ENCODE measurements around the gene AKT2. TPM values are rescaled to one million over a fixed set of nuclear protein-coding genes. Genes with fewer than 3 reads are reported as not detected.

AKT2 gene
- total RNA-seq, 4 donors from 2014 or later, result 88.0 to 387 (median 102) TPM

DNA sequence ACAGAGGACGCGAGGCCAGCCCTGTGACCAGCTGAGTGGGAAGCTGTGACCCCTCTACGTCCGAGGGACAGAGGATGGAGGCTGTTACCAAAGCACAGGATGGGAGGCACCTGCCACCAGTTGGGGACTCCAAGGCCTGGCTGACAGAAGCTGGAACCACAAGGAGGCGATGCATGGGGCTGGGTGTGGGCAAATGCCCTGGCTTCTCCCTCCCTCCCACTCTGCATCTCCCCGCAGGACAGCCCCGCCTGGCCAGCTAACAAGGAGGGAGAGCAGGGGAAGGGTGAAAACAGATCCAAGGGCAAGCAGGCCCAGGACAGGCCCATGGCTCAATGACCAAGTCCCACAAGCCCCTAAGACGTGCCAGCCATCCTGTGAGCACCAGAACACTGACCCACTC lies 28.6 kb downstream of the AKT2 start:
- Histone ChIP-seq H3K27ac (peak overlapping the region; percentile 88 to 95 (median 94)), H3K36me3 (peaks cover 0 to 29% of the 10 kb centered on the region in 2 donors), H3K9me3 (no peaks in the 10 kb centered on the region), H3K27me3 (no peaks in the 10 kb centered on the region), H3K4me1 (peaks cover 29 to 60% of the 10 kb centered on the region in 2 donors), H3K4me3 (no peak overlapping the region)
- DNase-seq (peak in 1 of 2 donors; percentile 61), ATAC-seq (peak; percentile 5 to 36)
- no peak for TF ChIP-seq POLR2A (IDR thresholded peaks at IDR 0.05)
- TF ChIP-seq, protein P1, sequence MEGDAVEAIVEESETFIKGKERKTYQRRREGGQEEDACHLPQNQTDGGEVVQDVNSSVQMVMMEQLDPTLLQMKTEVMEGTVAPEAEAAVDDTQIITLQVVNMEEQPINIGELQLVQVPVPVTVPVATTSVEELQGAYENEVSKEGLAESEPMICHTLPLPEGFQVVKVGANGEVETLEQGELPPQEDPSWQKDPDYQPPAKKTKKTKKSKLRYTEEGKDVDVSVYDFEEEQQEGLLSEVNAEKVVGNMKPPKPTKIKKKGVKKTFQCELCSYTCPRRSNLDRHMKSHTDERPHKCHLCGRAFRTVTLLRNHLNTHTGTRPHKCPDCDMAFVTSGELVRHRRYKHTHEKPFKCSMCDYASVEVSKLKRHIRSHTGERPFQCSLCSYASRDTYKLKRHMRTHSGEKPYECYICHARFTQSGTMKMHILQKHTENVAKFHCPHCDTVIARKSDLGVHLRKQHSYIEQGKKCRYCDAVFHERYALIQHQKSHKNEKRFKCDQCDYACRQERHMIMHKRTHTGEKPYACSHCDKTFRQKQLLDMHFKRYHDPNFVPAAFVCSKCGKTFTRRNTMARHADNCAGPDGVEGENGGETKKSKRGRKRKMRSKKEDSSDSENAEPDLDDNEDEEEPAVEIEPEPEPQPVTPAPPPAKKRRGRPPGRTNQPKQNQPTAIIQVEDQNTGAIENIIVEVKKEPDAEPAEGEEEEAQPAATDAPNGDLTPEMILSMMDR (IDR thresholded peaks at IDR 0.05 in 4 of 5, conservative IDR thresholded peaks at IDR 0.05 in 1 of 5), result no peak
- intact Hi-C loops (cut with DNase I; ENCODE audit: low total_unique reads) (no loop called here), in situ Hi-C loops (cut with MboI; ENCODE audit: low sequenced_read_pairs in 4 of 4) (no loop called here)

DNA sequence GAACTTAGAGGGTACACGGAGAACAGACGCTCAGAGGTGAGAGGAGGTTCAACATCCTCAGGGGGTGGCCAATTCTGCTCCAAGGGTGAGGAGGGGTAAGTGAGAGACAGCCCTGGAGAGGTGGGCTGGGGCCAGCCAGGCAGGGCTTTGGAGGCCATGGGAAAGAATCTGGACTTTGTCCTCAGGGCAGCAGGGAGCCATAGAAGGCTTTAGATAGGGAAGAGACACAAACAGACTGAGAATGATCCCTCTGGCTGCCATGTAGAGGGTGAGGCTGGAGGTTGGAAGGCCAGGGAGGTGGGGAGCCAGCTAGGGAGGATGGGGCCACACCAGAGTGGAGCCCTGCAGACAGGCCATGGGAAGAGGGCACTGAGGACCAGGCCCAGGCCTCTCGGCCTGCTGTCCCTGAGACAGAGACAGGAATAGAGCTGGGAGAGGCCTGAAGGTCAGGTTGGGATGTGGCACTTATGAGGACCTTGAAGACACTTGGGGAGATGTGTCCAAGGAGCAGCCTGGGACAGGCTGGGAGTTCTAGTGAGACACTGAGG lies 29.5 kb downstream of the AKT2 start:
- peaks cover 27 to 53% of the 10 kb centered on the region in 2 donors for H3K4me1 ChIP-seq
- intact Hi-C loops (cut with DNase I; ENCODE audit: low total_unique reads), result no loop called here
- H3K9me3 ChIP-seq, result no peaks in the 10 kb centered on the region
- TF ChIP-seq POLR2A (IDR thresholded peaks at IDR 0.05), result no peak
- TF ChIP-seq, protein P1 (IDR thresholded peaks at IDR 0.05 in 4 of 5, conservative IDR thresholded peaks at IDR 0.05 in 1 of 5), result no peak
- DNase-seq (no peak), ATAC-seq (no peak)
- in situ Hi-C loops (cut with MboI; ENCODE audit: low sequenced_read_pairs in 4 of 4), result no loop called here
- H3K27ac ChIP-seq, result peak overlapping the region; percentile 88 to 95 (median 94)
- no peaks in the 10 kb centered on the region for H3K27me3 ChIP-seq
- peaks cover 0 to 32% of the 10 kb centered on the region in 2 donors for H3K36me3 ChIP-seq
- no peak overlapping the region for H3K4me3 ChIP-seq

DNA sequence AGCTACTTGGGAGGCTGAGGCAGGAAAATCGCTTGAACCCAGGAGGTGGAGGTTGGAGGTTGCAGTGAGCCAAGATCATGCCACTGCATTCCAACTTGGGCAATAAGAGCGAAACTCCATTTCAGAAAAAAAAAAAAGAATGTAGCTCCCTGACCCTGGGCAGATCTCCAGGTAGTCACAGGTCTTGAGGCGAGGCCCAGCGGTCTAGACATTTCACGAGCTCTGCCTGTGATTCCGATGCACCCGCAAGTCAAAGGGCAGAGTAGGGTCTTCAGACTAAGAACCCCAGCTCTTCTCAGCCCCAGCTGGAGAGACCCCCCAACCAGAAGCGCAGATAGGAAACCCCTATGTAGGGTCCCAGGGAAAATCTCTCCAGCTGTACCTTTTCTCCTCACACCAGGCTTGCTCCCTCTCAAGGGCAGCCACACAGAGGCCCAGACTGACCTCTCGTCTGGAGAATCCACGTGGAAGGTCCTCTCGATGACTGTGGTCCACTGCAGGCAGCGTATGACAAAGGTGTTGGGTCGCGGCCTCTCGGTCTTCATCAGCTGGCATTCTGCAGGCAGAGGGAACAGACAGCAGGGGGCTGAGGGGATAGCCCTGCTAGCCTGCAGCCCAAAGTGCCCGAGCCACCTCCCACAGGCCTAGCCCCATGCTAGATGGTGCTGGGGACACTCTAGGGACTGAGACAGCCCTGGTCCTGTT lies 30.3 kb downstream of the AKT2 start:
- DNase-seq (no peak), ATAC-seq (no peak)
- in situ Hi-C loops (cut with MboI; ENCODE audit: low sequenced_read_pairs in 4 of 4) (no loop called here), intact Hi-C loops (cut with DNase I; ENCODE audit: low total_unique reads) (no loop called here)
- no peak overlapping the region for H3K4me3 ChIP-seq
- H3K27ac ChIP-seq, result peak overlapping the region; percentile 88 to 95 (median 94)
- peaks cover 0 to 32% of the 10 kb centered on the region in 2 donors for H3K36me3 ChIP-seq
- no peak for TF ChIP-seq POLR2A (IDR thresholded peaks at IDR 0.05)
- TF ChIP-seq, protein P1 (IDR thresholded peaks at IDR 0.05 in 4 of 5, conservative IDR thresholded peaks at IDR 0.05 in 1 of 5), result no peak
- peaks cover 23 to 50% of the 10 kb centered on the region in 2 donors for H3K4me1 ChIP-seq
- H3K9me3 ChIP-seq, result no peaks in the 10 kb centered on the region
- no peaks in the 10 kb centered on the region for H3K27me3 ChIP-seq

DNA sequence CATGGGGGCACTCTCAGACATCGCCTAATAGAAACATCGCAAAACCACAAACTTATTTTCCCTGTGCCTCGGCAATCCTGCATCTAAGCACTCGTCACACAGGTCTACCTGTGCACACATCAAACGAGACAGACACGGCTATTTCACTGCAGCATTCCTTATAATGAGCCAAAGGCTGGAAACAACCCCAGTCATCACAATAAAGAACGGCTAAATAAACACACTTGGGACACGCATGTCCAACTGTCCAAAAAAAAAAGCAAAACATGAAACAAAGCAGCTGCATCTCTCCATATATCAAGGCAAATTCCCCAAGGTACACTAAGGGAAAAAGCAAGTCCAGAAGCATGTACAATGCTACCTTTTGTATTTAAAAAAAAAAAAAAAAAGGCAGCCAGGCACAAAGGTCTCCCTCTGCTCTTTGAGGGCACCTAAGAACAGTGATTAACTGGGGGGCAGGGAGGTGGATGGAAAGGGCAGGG lies 31.5 kb downstream of the AKT2 start:
- no peak for TF ChIP-seq POLR2A (IDR thresholded peaks at IDR 0.05)
- TF ChIP-seq, protein P1 (IDR thresholded peaks at IDR 0.05 in 4 of 5, conservative IDR thresholded peaks at IDR 0.05 in 1 of 5), result no peak
- DNase-seq, result no peak
- Histone ChIP-seq H3K4me3 (no peak overlapping the region), H3K9me3 (no peaks in the 10 kb centered on the region), H3K4me1 (peaks cover 20 to 50% of the 10 kb centered on the region in 2 donors), H3K27ac (peak overlapping the region in 3 of 4 donors; percentile 35 to 95 (median 61)), H3K36me3 (peaks cover 0 to 32% of the 10 kb centered on the region in 2 donors), H3K27me3 (no peaks in the 10 kb centered on the region)
- no peak for ATAC-seq
- in situ Hi-C loops (cut with MboI; ENCODE audit: low sequenced_read_pairs in 4 of 4), result no loop called here
- intact Hi-C loops (cut with DNase I; ENCODE audit: low total_unique reads), result no loop called here

Data from gastrocnemius medialis (tissue), 4 donors.